T-cell (primary cell): Measurements from ENCODE around the gene RACGAP1. TPM values are rescaled to one million over a fixed set of nuclear protein-coding genes. Genes with fewer than 3 reads are reported as not detected.
"Not testable (repeated sequence)": the region's sequence is repeated elsewhere in the genome, so short reads cannot be mapped to it uniquely, and the experiment has no call there.

Experiments used
- ATAC-seq, 4 experiments: fragments of 200-7000 bp in 3 of 4; fragments of 150-1000 bp in 1 of 4; cut with Tn5 transposase; replicated peaks in 1 of 4; 1 replicate in 3 of 4; 2 replicates in 1 of 4; pipeline ENCODE4 v1.10.0; 2021; ENCODE audit warnings: moderate library complexity in 3 of 4, mild to moderate bottlenecking in 2 of 4, moderate number of reproducible peaks in 1 of 4
- CTCF ChIA-PET, 2 donors: fragments of 300-600 bp; sonication (Branson Sonifier 250); formaldehyde crosslinking; loops; one replicate each; lab custom pipeline; 2022; ENCODE audit warnings: antibody characterized with exemption in 2 of 2; lab: Charles Lee
- POLR2A ChIA-PET, 2 donors: fragments of 300-600 bp; sonication (Branson Sonifier 250); formaldehyde crosslinking; loops; one replicate each; lab custom pipeline; 2022; ENCODE audit warnings: antibody characterized with exemption in 2 of 2; lab: Charles Lee
- DNase-seq, 35 experiments: peaks; one replicate each; pipeline versions ENCODE4 v3.0.0 to v3.0.0-alpha.2; 2013 to 2023
- H3K27ac ChIP-seq: one replicate; pipeline ENCODE4 v1.5.1; 2013; ENCODE audit warnings: low read length
- H3K27me3 ChIP-seq, 2 experiments: replicated peaks in 1 of 2; 1 replicate in 1 of 2; 2 replicates in 1 of 2; pipeline versions ENCODE4 v1.6.1 to v1.7.0; 2013; ENCODE audit warnings: low read length in 1 of 2, mixed read lengths in 1 of 2; ENCODE audit not compliant: control insufficient read depth in 2 of 2, insufficient read depth in 2 of 2; ENCODE audit errors: extremely low read depth in 1 of 2
- H3K36me3 ChIP-seq, 2 donors: 1 replicate in 1 of 2; 2 replicates in 1 of 2; pipeline versions ENCODE4 v1.6.1 to v1.7.0; 2013; ENCODE audit warnings: low read length in 1 of 2; ENCODE audit not compliant: control insufficient read depth in 2 of 2, insufficient read depth in 1 of 2; ENCODE audit errors: extremely low read depth in 1 of 2
- H3K4me1 ChIP-seq, 2 experiments: 1 replicate in 1 of 2; 2 replicates in 1 of 2; pipeline versions ENCODE4 v1.6.1 to v1.7.0; 2013; ENCODE audit warnings: low read length in 2 of 2, mixed read lengths in 1 of 2; ENCODE audit not compliant: insufficient read depth in 2 of 2, control insufficient read depth in 1 of 2; ENCODE audit errors: extremely low read depth in 1 of 2
- H3K4me3 ChIP-seq, 2 donors: 1 replicate in 1 of 2; 2 replicates in 1 of 2; pipeline versions ENCODE4 v1.5.1 to v1.7.0; 2013; ENCODE audit warnings: mild to moderate bottlenecking in 2 of 2, low read length in 1 of 2, moderate library complexity in 1 of 2; ENCODE audit not compliant: control insufficient read depth in 1 of 2; ENCODE audit errors: extremely low read depth in 1 of 2
- H3K9me3 ChIP-seq: 2 replicates; pipeline ENCODE4 v1.7.0; 2013
- H3K27ac Mint-ChIP-seq, 2 donors: one replicate each; pipeline ENCODE4 v1.8.0; 2020 to 2021; ENCODE audit warnings: mild to moderate bottlenecking in 2 of 2, mixed read lengths in 2 of 2
- H3K27me3 Mint-ChIP-seq, 2 donors: one replicate each; pipeline ENCODE4 v1.8.0; 2021 to 2022; ENCODE audit warnings: mixed read lengths in 2 of 2
- H3K36me3 Mint-ChIP-seq: one replicate; pipeline ENCODE4 v1.8.0; 2021; ENCODE audit warnings: mixed read lengths
- H3K4me1 Mint-ChIP-seq, 3 donors: one replicate each; pipeline ENCODE4 v1.8.0; 2020 to 2022; ENCODE audit warnings: mixed read lengths in 3 of 3, mild to moderate bottlenecking in 1 of 3
- H3K4me3 Mint-ChIP-seq, 3 donors: one replicate each; pipeline ENCODE4 v1.8.0; 2020 to 2022; ENCODE audit warnings: mild to moderate bottlenecking in 3 of 3, mixed read lengths in 3 of 3, moderate library complexity in 3 of 3
- H3K9me3 Mint-ChIP-seq, 3 donors: one replicate each; pipeline ENCODE4 v1.8.0; 2020 to 2022; ENCODE audit warnings: mixed read lengths in 3 of 3
- WGBS: methylation state at CpG from one replicate; pipeline ENCODE4 v1.1.5; 2013; ENCODE audit warnings: missing lambda C conversion rate; ENCODE audit not compliant: insufficient coverage; 5-methylcytosine and 5-hydroxymethylcytosine counted together
- total RNA-seq, 35 experiments: library from RNA in 6 of 35; stranded (reverse) in 6 of 35; fragments of 120-200 nt in 1 of 35; gene quantifications; one replicate each; pipeline versions ENCODE4 v1.2.1 to v1.2.4 and lab custom pipeline; 2013 to 2026

The RACGAP1 gene
- total RNA-seq, 5 donors from 2014 or later (not counting 1 experiment from before 2014, with no cell fraction given): 5.5 to 14.8 (median 13.9) TPM

GRCh38 chr12:50003595-50003994, 21.7 kb downstream of the RACGAP1 start:
- Histone ChIP-seq H3K27me3 (no peaks in the 10 kb centered on the region), H3K9me3 (no peaks in the 10 kb centered on the region), H3K4me3 (no peak overlapping the region), H3K36me3 (peaks cover 2 to 19% of the 10 kb centered on the region in 2 donors), H3K27ac (no peak overlapping the region), H3K4me1 (no peaks in the 10 kb centered on the region)
- H3K9me3 Mint-ChIP-seq: no peaks in the 10 kb centered on the region
- no peak overlapping the region for H3K27ac Mint-ChIP-seq
- H3K4me3 Mint-ChIP-seq: no peak overlapping the region
- DNase-seq (no peak), ATAC-seq (no peak)
- WGBS: no CpG with 5 or more reads among the region's 2 CpGs
- ChIA-PET POLR2A (no interaction called here), CTCF (interaction anchor here in 1 of 2 donors (0.7 kb wide), 1 partner anchor 58 kb away, joined by 4 read pairs; no protein-coding TSS in a partner anchor)
- H3K4me1 Mint-ChIP-seq: peaks cover 0 to 11% (median 0%) of the 10 kb centered on the region in 3 donors
- no peaks in the 10 kb centered on the region for H3K27me3 Mint-ChIP-seq
- peaks cover 30% of the 10 kb centered on the region for H3K36me3 Mint-ChIP-seq

- Mint-ChIP-seq H3K9me3 (no peaks in the 10 kb centered on the region), H3K4me3 (no peak overlapping the region), H3K36me3 (peaks cover 39% of the 10 kb centered on the region), H3K4me1 (no peaks in the 10 kb centered on the region), H3K27me3 (no peaks in the 10 kb centered on the region), H3K27ac (no peak overlapping the region)
- no peak for DNase-seq
- Histone ChIP-seq H3K27ac (no peak overlapping the region), H3K4me1 (no peaks in the 10 kb centered on the region), H3K36me3 (peaks cover 2 to 25% of the 10 kb centered on the region in 2 donors), H3K9me3 (no peaks in the 10 kb centered on the region), H3K27me3 (no peaks in the 10 kb centered on the region), H3K4me3 (no peak overlapping the region)
- no CpG with 5 or more reads among the region's 2 CpGs for WGBS
- ChIA-PET CTCF (no interaction called here), POLR2A (no interaction called here)
- ATAC-seq: no peak
Measured at GRCh38 chr12:49998453-49998852, 26.8 kb downstream of the RACGAP1 start.

- DNase-seq (no peak), ATAC-seq (no peak)
- Histone ChIP-seq H3K27me3 (no peaks in the 10 kb centered on the region), H3K27ac (no peak overlapping the region), H3K4me3 (no peak overlapping the region), H3K4me1 (no peaks in the 10 kb centered on the region), H3K36me3 (peaks cover 4 to 34% of the 10 kb centered on the region in 2 donors), H3K9me3 (no peaks in the 10 kb centered on the region)
- H3K4me1 Mint-ChIP-seq: no peaks in the 10 kb centered on the region
- no peaks in the 10 kb centered on the region for H3K9me3 Mint-ChIP-seq
- no peak overlapping the region for H3K4me3 Mint-ChIP-seq
- no peak overlapping the region for H3K27ac Mint-ChIP-seq
- ChIA-PET POLR2A (no interaction called here), CTCF (no interaction called here)
- no CpG with 5 or more reads among the region's 4 CpGs for WGBS
- no peaks in the 10 kb centered on the region for H3K27me3 Mint-ChIP-seq
- peaks cover 36% of the 10 kb centered on the region for H3K36me3 Mint-ChIP-seq
Measured at GRCh38 chr12:49990273-49990672, 35.0 kb downstream of the RACGAP1 start.

GRCh38 chr12:49989400-49989799, 35.9 kb downstream of the RACGAP1 start:
- POLR2A ChIA-PET: interaction anchor here in 1 of 2 donors (0.6 kb wide), 1 partner anchor 1341 kb away, joined by 3 read pairs; no protein-coding TSS in a partner anchor

GRCh38 chr12:49987625-49988303, 37.5 kb downstream of the RACGAP1 start:
- Histone ChIP-seq H3K36me3 (peaks cover 2 to 25% of the 10 kb centered on the region in 2 donors), H3K4me1 (no peaks in the 10 kb centered on the region), H3K4me3 (no peak overlapping the region), H3K27me3 (no peaks in the 10 kb centered on the region), H3K27ac (no peak overlapping the region), H3K9me3 (no peaks in the 10 kb centered on the region)
- ATAC-seq: no peak
- Mint-ChIP-seq H3K27ac (no peak overlapping the region), H3K36me3 (peaks cover 18% of the 10 kb centered on the region), H3K4me1 (no peaks in the 10 kb centered on the region), H3K27me3 (no peaks in the 10 kb centered on the region), H3K9me3 (no peaks in the 10 kb centered on the region), H3K4me3 (no peak overlapping the region)
- ChIA-PET CTCF (no interaction called here), POLR2A (no interaction called here)
- DNase-seq: no peak
- 91% methylated on average over 3 of the region's 4 CpGs for WGBS

More at GRCh38 chr12:49989400-49989799, 35.9 kb downstream of the RACGAP1 start:
- H3K4me1 ChIP-seq, H3K27ac ChIP-seq, H3K9me3 Mint-ChIP-seq, H3K9me3 ChIP-seq, H3K4me1 Mint-ChIP-seq, H3K4me3 ChIP-seq, H3K4me3 Mint-ChIP-seq, H3K27me3 Mint-ChIP-seq, H3K27ac Mint-ChIP-seq, CTCF ChIA-PET, DNase-seq, ATAC-seq, H3K27me3 ChIP-seq: not testable (repeated sequence)
- peaks cover 4 to 34% of the 10 kb centered on the region in 2 donors for H3K36me3 ChIP-seq
- peaks cover 29% of the 10 kb centered on the region for H3K36me3 Mint-ChIP-seq
- no CpG with 5 or more reads among the region's 2 CpGs for WGBS

- H3K27me3 ChIP-seq, POLR2A ChIA-PET, H3K27ac ChIP-seq, H3K4me3 Mint-ChIP-seq, H3K36me3 Mint-ChIP-seq, H3K4me3 ChIP-seq, H3K4me1 ChIP-seq, H3K27me3 Mint-ChIP-seq, H3K9me3 ChIP-seq, DNase-seq, H3K27ac Mint-ChIP-seq, H3K4me1 Mint-ChIP-seq, ATAC-seq, H3K9me3 Mint-ChIP-seq: not testable (repeated sequence)
- WGBS: no CpG with 5 or more reads among the region's 3 CpGs
- CTCF ChIA-PET: interaction anchor here in 1 of 2 donors (0.7 to 1.0 kb wide), 2 partner anchors 20 to 472 kb away, joined by 3 read pairs; no protein-coding TSS in a partner anchor
- H3K36me3 ChIP-seq: peaks cover 0 to 12% of the 10 kb centered on the region in 2 donors
Measured at GRCh38 chr12:49986476-49986875, 38.8 kb downstream of the RACGAP1 start.
